ENCODE results near the gene LRRC2.

DNA sequence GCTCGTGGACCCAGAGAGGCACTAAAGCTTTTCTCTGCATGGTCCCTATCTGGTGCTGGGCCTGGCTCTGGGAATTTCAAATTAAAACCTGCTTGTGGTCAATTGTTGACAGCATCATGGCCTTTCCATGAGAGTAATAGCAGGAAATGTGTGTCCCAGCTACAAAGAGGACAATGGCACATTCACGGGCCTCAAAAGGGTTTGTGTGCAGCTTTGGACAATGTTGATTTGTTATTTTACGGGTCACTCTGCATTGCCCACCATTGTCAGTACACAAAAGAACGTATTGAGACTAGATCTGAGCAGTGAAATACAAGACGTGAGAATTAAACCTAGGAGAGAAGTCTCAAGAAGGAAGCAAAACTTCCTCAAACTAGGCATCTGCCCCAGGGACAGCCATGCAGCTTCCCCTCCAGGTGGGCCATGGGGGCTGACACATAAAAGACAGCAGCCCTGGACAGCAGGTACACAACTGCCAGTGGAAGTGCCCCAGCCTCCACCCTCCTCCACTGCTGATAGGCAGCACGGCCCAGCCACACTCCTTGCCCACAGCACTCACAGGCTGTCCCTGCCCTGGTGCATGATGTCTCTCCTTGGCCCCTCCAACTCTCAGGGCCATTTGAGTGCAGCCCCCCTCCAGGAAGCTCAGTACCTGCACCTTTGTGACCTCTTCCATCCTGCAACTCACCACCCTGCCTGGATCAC is 85.5 kb downstream of the LRRC2 start:
- TF ChIP-seq, protein P1, sequence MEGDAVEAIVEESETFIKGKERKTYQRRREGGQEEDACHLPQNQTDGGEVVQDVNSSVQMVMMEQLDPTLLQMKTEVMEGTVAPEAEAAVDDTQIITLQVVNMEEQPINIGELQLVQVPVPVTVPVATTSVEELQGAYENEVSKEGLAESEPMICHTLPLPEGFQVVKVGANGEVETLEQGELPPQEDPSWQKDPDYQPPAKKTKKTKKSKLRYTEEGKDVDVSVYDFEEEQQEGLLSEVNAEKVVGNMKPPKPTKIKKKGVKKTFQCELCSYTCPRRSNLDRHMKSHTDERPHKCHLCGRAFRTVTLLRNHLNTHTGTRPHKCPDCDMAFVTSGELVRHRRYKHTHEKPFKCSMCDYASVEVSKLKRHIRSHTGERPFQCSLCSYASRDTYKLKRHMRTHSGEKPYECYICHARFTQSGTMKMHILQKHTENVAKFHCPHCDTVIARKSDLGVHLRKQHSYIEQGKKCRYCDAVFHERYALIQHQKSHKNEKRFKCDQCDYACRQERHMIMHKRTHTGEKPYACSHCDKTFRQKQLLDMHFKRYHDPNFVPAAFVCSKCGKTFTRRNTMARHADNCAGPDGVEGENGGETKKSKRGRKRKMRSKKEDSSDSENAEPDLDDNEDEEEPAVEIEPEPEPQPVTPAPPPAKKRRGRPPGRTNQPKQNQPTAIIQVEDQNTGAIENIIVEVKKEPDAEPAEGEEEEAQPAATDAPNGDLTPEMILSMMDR (IDR thresholded peaks at IDR 0.05), result no peak
- TF ChIP-seq POLR2A (IDR thresholded peaks at IDR 0.05), result no peak
